K562 (cell line): Measurements from ENCODE around the gene MCL1. TPM values are rescaled to one million over a fixed set of nuclear protein-coding genes. Genes with fewer than 3 reads are reported as not detected.
A peak's percentile ranks its signal among the peaks of the same experiment; 100 is the strongest.

Experiments used
- ATAC-seq: fragments of 200-7000 bp; cut with Tn5 transposase; 3 replicates; pipeline ENCODE4 v1.9.1; 2020; ENCODE audit warnings: moderate library complexity
- BruUV-seq: library from RNA; stranded (reverse); fragments of 400-500 nt; replicated peaks from 2 replicates; lab custom pipeline; 2021; lab: Mats Ljungman, UMichigan
- CTCF ChIA-PET: fragments of 300-600 bp; formaldehyde crosslinking; extraction: SDS; loops from one replicate; lab custom pipeline; 2021; ENCODE audit warnings: low intra/inter-chr PET ratio; lab: Yijun Ruan, JAX
- POLR2A ChIA-PET: fragments of 300-600, 350-650 bp; sonication (Branson Sonifier 250); formaldehyde crosslinking; extraction: SDS; loops from one replicate; lab custom pipeline; 2021; ENCODE audit warnings: antibody characterized with exemption, inconsistent platforms; lab: Yijun Ruan, JAX
- DNase-seq, 4 experiments: peaks; one replicate each; pipeline versions ENCODE4 v3.0.0 to v3.0.0-alpha.2; 2011 to 2018; ENCODE audit warnings: low spot score in 3 of 4, mixed read lengths in 3 of 4; ENCODE audit errors: extremely low read depth in 1 of 4
- FAIRE-seq: peaks from 2 replicates; lab custom pipeline; 2011; peaks lifted over from hg19 to GRCh38; lab: Jason Lieb, UNC
- H2AFZ ChIP-seq: 2 replicates; pipeline ENCODE4 v1.6.0; 2011; ENCODE audit warnings: low read depth, low read length, control low read depth, inconsistent platforms
- H3K27ac ChIP-seq: fragments of 200-600 bp; 3 replicates; pipeline ENCODE4 v1.8.0; 2011; ENCODE audit warnings: low read depth, mild to moderate bottlenecking, control low read depth, inconsistent platforms, low read length, moderate library complexity, mixed read lengths; ENCODE audit errors: extremely low read depth
- H3K27me3 ChIP-seq, 2 experiments: fragments of 300-600 bp in 1 of 2; 2 replicates in 1 of 2; 3 replicates in 1 of 2; pipeline versions ENCODE4 v1.6.0 to v1.8.0; 2011; ENCODE audit warnings: inconsistent platforms in 2 of 2, low read length in 2 of 2, mild to moderate bottlenecking in 1 of 2, mixed read lengths in 1 of 2, moderate library complexity in 1 of 2; ENCODE audit not compliant: control insufficient read depth in 2 of 2, insufficient read depth in 2 of 2
- H3K36me3 ChIP-seq: fragments of 300-600 bp; 3 replicates; pipeline ENCODE4 v1.8.0; 2011; ENCODE audit warnings: mild to moderate bottlenecking, low read length, inconsistent platforms; ENCODE audit not compliant: control insufficient read depth, insufficient read depth
- H3K4me1 ChIP-seq, 2 experiments: fragments of 200-600 bp in 1 of 2; replicated peaks in 1 of 2; 2 replicates in 1 of 2; 3 replicates in 1 of 2; pipeline versions ENCODE4 v1.5.1 to v1.8.0; 2011; ENCODE audit warnings: inconsistent platforms in 2 of 2, low read length in 2 of 2, mild to moderate bottlenecking in 1 of 2, mixed read lengths in 1 of 2, moderate library complexity in 1 of 2; ENCODE audit not compliant: control insufficient read depth in 2 of 2, insufficient read depth in 2 of 2
- H3K4me2 ChIP-seq: 2 replicates; pipeline ENCODE4 v1.6.1; 2011; ENCODE audit warnings: low read length, control low read depth, inconsistent platforms, mixed read lengths; ENCODE audit not compliant: insufficient read depth
- H3K4me3 ChIP-seq: fragments of 200-600 bp; sonication (generic), shearing (Covaris generic); 2 replicates; pipeline ENCODE4 v1.5.1; 2016; ENCODE audit warnings: control low read depth, inconsistent platforms
- H3K79me2 ChIP-seq: fragments of 200-600 bp; 3 replicates; pipeline ENCODE4 v1.8.0; 2011; ENCODE audit warnings: low read length, inconsistent platforms; ENCODE audit not compliant: control insufficient read depth, insufficient read depth
- H3K9ac ChIP-seq, 2 experiments: 2 replicates each; pipeline versions ENCODE4 v1.6.0 to v1.6.1; 2011; ENCODE audit warnings: low read depth in 2 of 2, low read length in 2 of 2, control low read depth in 1 of 2, inconsistent platforms in 1 of 2, mild to moderate bottlenecking in 1 of 2, mixed read lengths in 1 of 2; ENCODE audit not compliant: insufficient read depth in 1 of 2
- H3K9me1 ChIP-seq: one replicate; pipeline ENCODE4 v1.6.0; 2011; ENCODE audit warnings: inconsistent platforms, mild to moderate bottlenecking, low read length, moderate library complexity; ENCODE audit not compliant: control insufficient read depth, insufficient read depth
- H3K9me3 ChIP-seq: replicated peaks from 2 replicates; pipeline ENCODE4 v1.5.1; 2011; ENCODE audit warnings: low read depth, low read length, inconsistent platforms; ENCODE audit not compliant: control insufficient read depth, insufficient read depth
- H4K20me1 ChIP-seq: replicated peaks from 2 replicates; pipeline ENCODE4 v1.6.1; 2011; ENCODE audit warnings: low read length, inconsistent platforms, mixed read lengths; ENCODE audit not compliant: control insufficient read depth, insufficient read depth
- WGBS: fragments of 100-300 bp; shearing (Covaris generic); methylation state at CpG from one replicate; pipeline ENCODE4 v1.1.6; 2016; ENCODE audit warnings: low coverage, mixed read lengths; ENCODE audit not compliant: insufficient coverage; ENCODE audit errors: missing lambda C conversion rate; 5-methylcytosine and 5-hydroxymethylcytosine counted together
- in situ Hi-C: fragments of 300-500 bp; cut with MboI; formaldehyde crosslinking; loops from 4 replicates; pipeline ENCODE4 v1.15.0; 2018; ENCODE audit warnings: inconsistent platforms, mixed read lengths
- intact Hi-C: fragments of 100-400 bp; cut with micrococcal nuclease; formaldehyde crosslinking; loops from 2 replicates; pipeline ENCODE4 v1.14.2; 2022
- polyA plus RNA-seq, 8 experiments: library from polyadenylated mRNA; depleted of rRNA in 4 of 8; stranded (reverse) in 5 of 8; unstranded in 3 of 8; fragments of >200 nt; fragmentation: Nextera tagmentation in 2 of 8; fragmentation: Illumina TruSeq in 1 of 8; extraction: Ambion mirVana in 2 of 8; extraction: Trizol in 1 of 8; gene quantifications; 2 replicates each; pipeline versions ENCODE4 v1.2.1 to v1.2.3, GENCODE V29; 2011 to 2014; ENCODE audit warnings: inconsistent platforms in 1 of 8, missing spikeins in 1 of 8
- total RNA-seq, 7 experiments: library from RNA; depleted of rRNA in 6 of 7; stranded (reverse); fragments of >200 nt in 6 of 7; fragmentation: Illumina TruSeq in 2 of 7; extraction: Trizol in 2 of 7; gene quantifications; 2 replicates each; pipeline versions ENCODE4 v1.2.1 to v1.2.3, GENCODE V29; 2011 to 2021; ENCODE audit warnings: low replicate concordance in 1 of 7
- TF ChIP-seq, protein P1 (sequence below), 2 experiments: fragments of 450-650 bp; IDR thresholded peaks; 2 replicates each; pipeline ENCODE4 v1.6.1; 2016
- TF ChIP-seq, protein P2 (sequence below): fragments of 450-650 bp; IDR thresholded peaks from 2 replicates; pipeline ENCODE4 v1.6.1; 2018; ENCODE audit warnings: mild to moderate bottlenecking, low read depth; ENCODE audit not compliant: partially characterized antibody
- TF ChIP-seq, protein P3 (sequence below): fragments of 250-450 bp; sonication (Bioruptor Pico); IDR thresholded peaks from 2 replicates; pipeline ENCODE4 v1.4.0; 2020
- TF ChIP-seq, protein P4 (sequence below): fragments of 200-800 bp; sonication (Bioruptor generic); IDR thresholded peaks from 2 replicates; pipeline ENCODE4 v1.6.1; 2016; ENCODE audit warnings: missing genetic modification characterization, missing compliant biosample characterization

The MCL1 gene
- total and polyA plus RNA-seq, 9 of the 15 experiments (the other 6 are each of a cell fraction or from before 2014, with no cell fraction given), result 27.1 to 224 (median 138) TPM

DNA sequence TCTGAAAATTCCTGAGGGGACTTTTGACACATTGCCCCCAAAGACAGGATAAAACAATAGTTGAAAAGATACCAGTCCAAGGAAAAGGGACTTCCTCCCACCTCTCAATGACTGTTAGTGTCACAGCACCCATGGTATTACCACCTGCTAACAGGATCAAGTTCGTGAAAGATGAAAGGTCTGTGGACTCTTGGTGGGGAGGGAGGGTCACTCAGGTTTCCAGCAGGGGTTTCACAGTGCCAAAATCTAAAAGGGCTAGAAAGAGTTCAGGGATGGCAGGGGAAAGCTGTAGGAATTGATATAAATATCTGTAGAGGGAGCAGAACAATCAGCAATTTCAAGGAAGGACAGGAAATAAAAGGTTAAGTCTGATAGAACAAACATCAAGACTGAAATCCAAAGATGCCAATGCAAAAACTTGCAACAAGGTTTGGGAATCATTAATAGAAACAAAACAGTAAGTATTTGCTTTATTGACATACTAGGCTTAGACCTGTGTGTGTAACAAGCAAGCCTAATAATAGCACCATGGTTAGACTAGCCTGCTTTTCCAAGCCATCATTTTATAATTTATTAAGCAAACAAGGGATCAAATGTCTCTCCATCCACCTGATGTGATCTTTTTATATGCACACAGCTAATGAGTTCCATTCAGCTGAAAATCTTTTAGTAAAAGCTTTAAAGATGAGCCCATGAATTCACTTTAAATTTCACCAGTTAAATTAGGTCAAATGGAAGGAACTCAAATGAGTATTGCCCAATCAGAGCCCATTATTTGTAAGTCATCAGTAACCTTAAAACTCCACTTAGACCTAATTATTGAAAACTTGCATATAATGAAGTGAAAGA is 3.7 kb downstream of the MCL1 start:
- intact Hi-C loops (loop anchor here (5.0 kb wide), 1 partner anchor 237 kb away; no protein-coding TSS in a partner anchor), in situ Hi-C loops (no loop called here)
- Histone ChIP-seq H2AFZ (no peak overlapping the region), H3K9ac (peak overlapping the region; percentile 74 to 97; a peak in 2 of 4 replicates), H3K4me3 (peak overlapping the region; percentile 98), H3K9me1 (no peaks in the 10 kb centered on the region), H3K27me3 (no peaks in the 10 kb centered on the region), H3K36me3 (peaks cover 65% of the 10 kb centered on the region), H3K4me2 (peak overlapping the region; percentile 97), H3K27ac (peak overlapping the region; percentile 31), H3K4me1 (peaks cover 10 to 17% of the 10 kb centered on the region in 2 experiments; a peak in 4 of 5 replicates), H3K9me3 (no peaks in the 10 kb centered on the region), H4K20me1 (peaks cover 51% of the 10 kb centered on the region), H3K79me2 (peaks cover 74% of the 10 kb centered on the region)
- ATAC-seq, result no peak
- BruUV-seq, result no TSS peak
- ChIA-PET POLR2A (interaction anchor here (0.5 to 11.0 kb wide), 18 partner anchors 8 to 742 kb away, joined by 3 to 148 read pairs (median 4); partner anchors contain the start of gene ENSA), CTCF (interaction anchor here (1.1 kb wide), 1 partner anchor 44 kb away, joined by 4 read pairs; no protein-coding TSS in a partner anchor)
- FAIRE-seq, result no peak
- WGBS, result 56% methylated on average over 1 of the region's 1 CpG
- DNase-seq, result peak in 1 of 4 experiments; percentile 8
- TF ChIP-seq, protein P1, sequence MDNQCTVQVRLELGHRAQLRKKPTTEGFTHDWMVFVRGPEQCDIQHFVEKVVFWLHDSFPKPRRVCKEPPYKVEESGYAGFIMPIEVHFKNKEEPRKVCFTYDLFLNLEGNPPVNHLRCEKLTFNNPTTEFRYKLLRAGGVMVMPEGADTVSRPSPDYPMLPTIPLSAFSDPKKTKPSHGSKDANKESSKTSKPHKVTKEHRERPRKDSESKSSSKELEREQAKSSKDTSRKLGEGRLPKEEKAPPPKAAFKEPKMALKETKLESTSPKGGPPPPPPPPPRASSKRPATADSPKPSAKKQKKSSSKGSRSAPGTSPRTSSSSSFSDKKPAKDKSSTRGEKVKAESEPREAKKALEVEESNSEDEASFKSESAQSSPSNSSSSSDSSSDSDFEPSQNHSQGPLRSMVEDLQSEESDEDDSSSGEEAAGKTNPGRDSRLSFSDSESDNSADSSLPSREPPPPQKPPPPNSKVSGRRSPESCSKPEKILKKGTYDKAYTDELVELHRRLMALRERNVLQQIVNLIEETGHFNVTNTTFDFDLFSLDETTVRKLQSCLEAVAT (IDR thresholded peaks at IDR 0.05), result 0 out of 4 replicates have a peak, but pooled peaks of 1 of the 2 experiments have one; percentile 17
- TF ChIP-seq, protein P2, sequence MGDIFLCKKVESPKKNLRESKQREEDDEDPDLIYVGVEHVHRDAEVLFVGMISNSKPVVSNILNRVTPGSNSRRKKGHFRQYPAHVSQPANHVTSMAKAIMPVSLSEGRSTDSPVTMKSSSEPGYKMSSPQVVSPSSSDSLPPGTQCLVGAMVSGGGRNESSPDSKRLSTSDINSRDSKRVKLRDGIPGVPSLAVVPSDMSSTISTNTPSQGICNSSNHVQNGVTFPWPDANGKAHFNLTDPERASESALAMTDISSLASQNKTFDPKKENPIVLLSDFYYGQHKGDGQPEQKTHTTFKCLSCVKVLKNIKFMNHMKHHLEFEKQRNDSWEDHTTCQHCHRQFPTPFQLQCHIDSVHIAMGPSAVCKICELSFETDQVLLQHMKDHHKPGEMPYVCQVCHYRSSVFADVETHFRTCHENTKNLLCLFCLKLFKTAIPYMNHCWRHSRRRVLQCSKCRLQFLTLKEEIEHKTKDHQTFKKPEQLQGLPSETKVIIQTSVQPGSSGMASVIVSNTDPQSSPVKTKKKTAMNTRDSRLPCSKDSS, result no peak
- TF ChIP-seq, protein P3, sequence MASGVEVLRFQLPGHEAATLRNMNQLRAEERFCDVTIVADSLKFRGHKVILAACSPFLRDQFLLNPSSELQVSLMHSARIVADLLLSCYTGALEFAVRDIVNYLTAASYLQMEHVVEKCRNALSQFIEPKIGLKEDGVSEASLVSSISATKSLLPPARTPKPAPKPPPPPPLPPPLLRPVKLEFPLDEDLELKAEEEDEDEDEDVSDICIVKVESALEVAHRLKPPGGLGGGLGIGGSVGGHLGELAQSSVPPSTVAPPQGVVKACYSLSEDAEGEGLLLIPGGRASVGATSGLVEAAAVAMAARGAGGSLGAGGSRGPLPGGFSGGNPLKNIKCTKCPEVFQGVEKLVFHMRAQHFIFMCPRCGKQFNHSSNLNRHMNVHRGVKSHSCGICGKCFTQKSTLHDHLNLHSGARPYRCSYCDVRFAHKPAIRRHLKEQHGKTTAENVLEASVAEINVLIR (CRISPR knock-in tag), result no peak
- TF ChIP-seq, protein P4, sequence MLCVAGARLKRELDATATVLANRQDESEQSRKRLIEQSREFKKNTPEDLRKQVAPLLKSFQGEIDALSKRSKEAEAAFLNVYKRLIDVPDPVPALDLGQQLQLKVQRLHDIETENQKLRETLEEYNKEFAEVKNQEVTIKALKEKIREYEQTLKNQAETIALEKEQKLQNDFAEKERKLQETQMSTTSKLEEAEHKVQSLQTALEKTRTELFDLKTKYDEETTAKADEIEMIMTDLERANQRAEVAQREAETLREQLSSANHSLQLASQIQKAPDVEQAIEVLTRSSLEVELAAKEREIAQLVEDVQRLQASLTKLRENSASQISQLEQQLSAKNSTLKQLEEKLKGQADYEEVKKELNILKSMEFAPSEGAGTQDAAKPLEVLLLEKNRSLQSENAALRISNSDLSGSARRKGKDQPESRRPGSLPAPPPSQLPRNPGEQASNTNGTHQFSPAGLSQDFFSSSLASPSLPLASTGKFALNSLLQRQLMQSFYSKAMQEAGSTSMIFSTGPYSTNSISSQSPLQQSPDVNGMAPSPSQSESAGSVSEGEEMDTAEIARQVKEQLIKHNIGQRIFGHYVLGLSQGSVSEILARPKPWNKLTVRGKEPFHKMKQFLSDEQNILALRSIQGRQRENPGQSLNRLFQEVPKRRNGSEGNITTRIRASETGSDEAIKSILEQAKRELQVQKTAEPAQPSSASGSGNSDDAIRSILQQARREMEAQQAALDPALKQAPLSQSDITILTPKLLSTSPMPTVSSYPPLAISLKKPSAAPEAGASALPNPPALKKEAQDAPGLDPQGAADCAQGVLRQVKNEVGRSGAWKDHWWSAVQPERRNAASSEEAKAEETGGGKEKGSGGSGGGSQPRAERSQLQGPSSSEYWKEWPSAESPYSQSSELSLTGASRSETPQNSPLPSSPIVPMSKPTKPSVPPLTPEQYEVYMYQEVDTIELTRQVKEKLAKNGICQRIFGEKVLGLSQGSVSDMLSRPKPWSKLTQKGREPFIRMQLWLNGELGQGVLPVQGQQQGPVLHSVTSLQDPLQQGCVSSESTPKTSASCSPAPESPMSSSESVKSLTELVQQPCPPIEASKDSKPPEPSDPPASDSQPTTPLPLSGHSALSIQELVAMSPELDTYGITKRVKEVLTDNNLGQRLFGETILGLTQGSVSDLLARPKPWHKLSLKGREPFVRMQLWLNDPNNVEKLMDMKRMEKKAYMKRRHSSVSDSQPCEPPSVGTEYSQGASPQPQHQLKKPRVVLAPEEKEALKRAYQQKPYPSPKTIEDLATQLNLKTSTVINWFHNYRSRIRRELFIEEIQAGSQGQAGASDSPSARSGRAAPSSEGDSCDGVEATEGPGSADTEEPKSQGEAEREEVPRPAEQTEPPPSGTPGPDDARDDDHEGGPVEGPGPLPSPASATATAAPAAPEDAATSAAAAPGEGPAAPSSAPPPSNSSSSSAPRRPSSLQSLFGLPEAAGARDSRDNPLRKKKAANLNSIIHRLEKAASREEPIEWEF (CRISPR knock-in tag), result no peak
